Head of caudate nucleus (tissue), 42 donors: ENCODE results near the gene HIP1R.

Experiments used
- DNase-seq, 42 donors: peaks; one replicate each; pipeline versions ENCODE4 v3.0.0 to v3.0.0-alpha.2; 2020 to 2021; ENCODE audit warnings: mixed read lengths in 7 of 42
- intact Hi-C: fragments of 100-400 bp; cut with DNase I; formaldehyde crosslinking; loops from one replicate; pipeline ENCODE4 v1.15.0; 2022

The HIP1R gene

DNA sequence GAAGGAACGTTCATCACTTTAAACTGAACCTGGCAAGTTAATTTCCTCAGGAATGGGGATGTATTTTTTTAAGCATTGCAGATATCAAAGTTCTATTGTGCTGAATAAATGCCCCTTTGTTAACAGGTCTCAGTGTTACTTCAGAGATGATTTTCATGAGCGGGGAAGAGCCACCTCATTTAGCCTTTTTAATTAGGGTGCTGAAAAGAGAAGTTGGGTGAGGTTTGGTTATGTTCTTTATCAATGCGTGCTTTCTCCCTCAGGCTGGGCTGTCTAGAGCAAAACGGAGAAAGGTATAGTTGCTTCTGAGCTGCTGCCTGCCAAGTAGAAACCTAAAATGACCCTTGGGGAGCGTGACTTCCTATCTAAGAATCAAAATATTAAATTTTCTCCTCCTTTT lies 8.0 kb upstream of the HIP1R start:
- intact Hi-C loops, result no loop called here
- DNase-seq, result no peak

GRCh38 chr12:122830517-122831214 lies 4.6 kb upstream of the HIP1R start:
- peak in 1 of 42 donors; percentile 9 for DNase-seq
- intact Hi-C loops, result no loop called here

- intact Hi-C loops, result no loop called here
These were observed 945 bp upstream of the HIP1R start for GRCh38 chr12:122834104-122834920.

GRCh38 chr12:122835750-122836026 lies 431 bp downstream of the HIP1R start:
- intact Hi-C loops, result no loop called here
- DNase-seq, result peak in 5 of 42 donors; percentile 24 to 61 (median 45)

More at GRCh38 chr12:122834104-122834920, 945 bp upstream of the HIP1R start:
- DNase-seq, result peak in 35 of 42 donors; percentile 53 to 87 (median 68)

DNA sequence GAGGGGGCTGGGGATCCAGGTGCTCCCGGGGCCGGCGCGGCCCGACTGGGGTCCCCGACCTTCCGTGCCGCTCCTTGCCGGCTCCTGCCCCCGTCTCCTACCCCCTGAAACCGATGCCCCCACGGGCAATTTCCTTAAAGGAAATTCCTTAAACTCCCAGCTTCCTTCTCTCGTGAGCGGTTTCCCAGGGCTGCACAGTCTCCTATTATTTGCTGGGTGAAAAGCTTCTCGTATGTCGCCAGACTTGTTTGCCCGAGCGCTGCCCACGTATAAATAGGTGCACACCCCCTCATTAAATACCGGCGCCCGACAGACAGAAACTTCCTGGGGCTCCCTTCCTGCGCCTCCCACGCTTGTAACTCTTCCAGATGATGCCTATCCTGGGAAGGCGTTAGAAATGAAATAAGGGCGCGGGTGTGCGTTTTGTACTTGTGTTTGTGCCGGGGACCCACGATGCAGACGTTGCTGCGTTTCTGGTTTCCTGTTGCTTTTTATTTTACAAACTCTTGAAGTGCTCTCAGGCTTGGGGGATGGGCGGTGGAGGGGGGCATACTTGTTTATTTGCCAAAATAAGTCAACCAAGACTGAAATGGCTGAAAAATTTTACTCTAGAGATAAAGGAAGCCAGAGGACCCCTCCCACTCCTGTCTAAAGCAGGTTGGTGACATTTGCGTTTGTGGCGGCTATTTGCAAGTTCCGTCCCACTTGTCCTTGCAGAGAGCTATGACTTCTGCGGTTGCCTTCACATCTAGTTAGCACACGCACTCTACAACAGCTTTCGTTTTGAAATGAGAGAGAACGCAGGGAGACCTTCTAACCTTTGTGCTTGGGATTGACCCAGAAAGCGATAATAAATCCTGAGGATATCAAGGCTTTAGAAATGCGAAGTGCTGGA lies 1.0 kb downstream of the HIP1R start:
- intact Hi-C loops, result no loop called here
- DNase-seq, result peak in 14 of 42 donors; percentile 26 to 72 (median 52)

DNA sequence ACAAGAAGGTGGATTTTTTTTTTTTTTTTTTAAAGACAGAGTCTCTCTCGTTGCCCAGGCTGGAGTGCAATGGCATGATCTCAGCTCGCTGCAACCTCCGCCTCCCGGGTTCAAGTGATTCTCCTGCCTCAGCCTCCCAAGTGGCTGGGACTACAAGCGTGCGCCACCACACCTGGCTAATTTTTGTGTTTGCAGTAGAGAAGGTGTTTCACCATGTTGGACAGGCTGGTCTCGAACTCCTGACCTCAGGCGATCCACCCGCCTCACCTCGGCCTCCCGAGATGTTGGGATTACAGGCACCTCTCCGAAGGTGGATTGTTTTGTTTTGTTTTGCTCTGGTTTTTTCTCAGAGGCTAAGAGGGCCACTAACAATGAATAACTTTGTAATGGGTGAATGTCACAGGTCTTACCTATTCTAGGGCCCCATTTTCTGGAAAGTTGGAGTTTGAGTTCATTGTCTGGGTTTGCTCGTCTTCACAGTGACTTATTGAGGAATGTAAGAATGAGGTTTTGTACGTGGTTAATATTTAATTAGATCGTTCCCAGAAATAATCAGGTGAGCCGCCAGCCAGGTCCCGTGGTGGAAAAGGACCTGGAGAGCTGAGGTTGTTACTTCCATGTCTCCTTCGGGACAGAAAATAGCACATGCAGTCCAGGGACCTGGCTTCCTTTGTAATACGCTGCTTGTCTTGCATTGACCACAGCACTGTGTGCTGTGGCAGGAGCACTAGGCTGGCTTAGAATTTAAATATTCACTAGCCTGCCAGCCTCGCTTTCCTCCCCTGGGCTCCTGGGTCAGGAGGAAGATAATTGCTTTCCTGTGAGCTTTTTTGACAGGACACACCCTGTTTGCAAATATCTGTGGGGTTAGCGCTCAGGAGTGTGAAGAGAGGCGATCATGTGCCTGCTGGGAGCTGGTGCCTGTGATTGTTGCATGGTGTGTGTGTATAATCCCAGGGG lies 2.3 kb downstream of the HIP1R start:
- intact Hi-C loops, result no loop called here
- peak in 2 of 42 donors; percentile 21 to 27 for DNase-seq

- no peak for DNase-seq
- intact Hi-C loops, result no loop called here
These were observed 3.6 kb downstream of the HIP1R start for GRCh38 chr12:122838841-122839240.

DNA sequence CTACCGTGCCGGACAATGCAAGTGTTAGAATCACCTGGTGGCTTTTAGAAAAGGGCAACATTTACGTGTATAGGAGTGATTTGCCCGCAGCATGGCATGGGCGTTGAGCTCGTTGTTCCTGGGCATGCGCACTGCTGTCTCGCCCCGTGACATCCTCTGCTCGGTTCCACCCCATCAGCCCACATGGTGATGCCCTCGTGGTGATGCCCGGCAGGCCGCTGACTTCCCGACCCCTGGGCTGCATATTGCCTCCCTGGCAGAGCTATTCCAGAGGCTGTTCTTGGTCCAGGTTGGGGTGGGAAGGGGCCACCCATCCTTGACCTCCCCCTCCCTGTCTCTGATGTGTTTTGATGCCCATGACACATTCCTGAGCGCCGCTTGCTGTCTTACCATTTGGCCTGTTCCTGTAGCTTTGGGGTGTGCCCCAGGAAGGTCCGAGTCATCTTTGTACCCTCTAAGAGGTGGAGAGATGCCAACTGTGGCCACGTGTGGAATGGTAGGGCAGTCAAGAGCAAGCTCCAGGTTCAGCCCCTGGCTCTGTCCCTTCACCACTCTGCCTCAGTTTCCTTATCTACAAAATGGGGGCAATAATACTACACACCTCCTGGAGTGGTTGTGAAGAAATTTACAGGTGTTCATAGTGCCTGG lies 4.8 kb downstream of the HIP1R start:
- peak in 21 of 42 donors; percentile 28 to 86 (median 67) for DNase-seq
- intact Hi-C loops, result no loop called here

DNA sequence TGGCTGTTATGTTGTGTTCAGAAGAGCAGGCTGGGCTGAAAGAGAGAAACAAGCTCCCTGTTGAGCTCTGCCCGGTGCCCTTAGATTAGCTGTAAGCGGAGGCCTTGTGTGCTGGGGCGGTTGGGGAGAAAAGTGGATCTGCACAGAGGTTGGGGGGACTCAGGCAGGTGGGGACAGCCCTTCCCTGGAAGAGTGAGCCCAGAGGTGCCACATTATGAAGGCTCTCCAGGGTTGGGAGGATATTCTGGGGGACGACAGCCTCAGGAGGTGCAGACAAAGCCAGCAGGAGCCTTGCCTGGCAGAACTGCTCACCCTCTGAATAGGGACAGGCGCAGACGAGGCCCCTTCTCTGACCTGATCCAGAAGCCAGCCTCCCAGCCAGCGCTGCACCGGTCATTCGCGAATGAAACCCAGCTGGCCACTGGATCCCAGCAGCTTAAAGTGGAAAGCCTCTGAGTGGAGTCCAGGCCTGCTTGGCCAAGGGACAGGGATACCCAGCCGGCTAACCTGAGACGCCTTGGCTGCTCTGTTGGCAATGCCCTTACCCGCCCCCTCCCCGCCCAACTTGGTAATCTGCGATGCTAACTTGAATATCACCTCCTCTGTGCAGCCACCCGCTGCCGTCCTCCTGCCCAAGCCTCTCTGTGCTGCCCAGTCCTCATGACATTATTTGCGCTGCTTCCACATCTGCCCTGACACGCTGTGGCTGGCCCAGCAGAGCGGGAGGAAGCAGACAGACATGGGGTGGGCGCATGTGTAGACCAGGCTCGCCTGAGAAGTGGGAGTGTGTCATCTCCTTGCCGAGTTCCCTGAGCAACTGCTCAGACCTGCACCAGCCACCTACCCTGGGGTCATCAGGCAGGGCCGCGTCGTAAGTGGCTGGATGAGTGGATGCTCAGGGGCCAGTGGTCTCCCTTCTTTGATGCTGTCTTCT lies 5.6 kb downstream of the HIP1R start:
- peak in 11 of 42 donors; percentile 32 to 70 (median 51) for DNase-seq
- intact Hi-C loops, result no loop called here

GRCh38 chr12:122841544-122842321 lies 6.5 kb downstream of the HIP1R start:
- peak in 33 of 42 donors; percentile 59 to 83 (median 71) for DNase-seq
- intact Hi-C loops, result no loop called here

- peak in 9 of 42 donors; percentile 38 to 73 (median 53) for DNase-seq
- intact Hi-C loops, result no loop called here
These were observed 7.5 kb downstream of the HIP1R start for GRCh38 chr12:122842505-122843405.

GRCh38 chr12:122843455-122843854 lies 8.2 kb downstream of the HIP1R start:
- DNase-seq, result peak in 2 of 42 donors; percentile 18 to 29
- intact Hi-C loops, result no loop called here

- peak in 8 of 42 donors; percentile 43 to 77 (median 50) for DNase-seq
- intact Hi-C loops, result no loop called here
These were observed 9.2 kb downstream of the HIP1R start for GRCh38 chr12:122844366-122844971.

DNA sequence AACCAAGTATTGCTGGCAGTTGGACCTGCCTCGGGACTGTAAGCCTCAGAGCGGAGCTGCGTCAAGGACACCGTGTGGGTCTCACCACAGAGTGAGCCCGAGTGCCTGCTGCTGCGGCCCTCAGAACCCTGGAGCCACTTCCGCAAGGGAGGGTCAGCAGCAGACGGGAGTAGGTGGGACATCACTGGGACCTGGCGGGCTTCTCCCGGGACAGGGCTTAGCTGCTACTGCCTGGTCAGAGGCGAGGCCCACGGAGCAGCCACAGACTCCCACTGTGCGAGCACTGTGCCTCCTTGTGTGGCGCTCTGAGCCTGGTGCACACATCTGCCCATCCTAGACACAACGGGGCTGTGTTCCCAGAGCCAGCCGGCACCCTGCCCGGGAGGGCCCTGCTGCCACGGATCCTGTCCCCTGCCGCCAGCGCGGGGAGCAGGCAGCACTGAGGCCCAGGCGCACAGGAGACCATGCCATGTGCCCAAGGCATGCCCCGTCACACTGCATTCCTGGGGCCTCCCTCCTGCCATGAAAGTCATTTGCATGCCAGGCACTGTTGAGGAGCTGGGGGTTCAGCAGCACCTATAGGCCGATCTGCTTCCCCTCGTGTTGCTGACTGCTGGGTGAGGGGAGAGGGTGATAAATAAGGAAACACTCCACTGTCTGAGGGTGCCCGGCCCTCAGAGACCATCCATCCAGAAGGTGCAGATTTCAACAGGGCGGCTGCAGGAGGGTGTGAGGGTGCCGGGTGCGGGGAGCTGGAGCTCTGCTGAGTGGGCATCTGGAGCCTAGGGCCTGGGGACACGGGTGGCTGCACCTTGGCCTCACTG lies 10.0 kb downstream of the HIP1R start:
- intact Hi-C loops, result no loop called here
- peak; percentile 89 to 99 (median 96) for DNase-seq
